UCSD-AML1 (cell line): ENCODE measurements around the gene LRRC9.
"Not testable (repeated sequence)": the region's sequence is repeated elsewhere in the genome, so short reads cannot be mapped to it uniquely, and the experiment has no call there.

Experiments
- DNase-seq: peaks from one replicate; lab custom pipeline; 2025; ENCODE audit not compliant: unreplicated experiment; lab: John Stamatoyannopoulos, UW

The LRRC9 gene

DNA sequence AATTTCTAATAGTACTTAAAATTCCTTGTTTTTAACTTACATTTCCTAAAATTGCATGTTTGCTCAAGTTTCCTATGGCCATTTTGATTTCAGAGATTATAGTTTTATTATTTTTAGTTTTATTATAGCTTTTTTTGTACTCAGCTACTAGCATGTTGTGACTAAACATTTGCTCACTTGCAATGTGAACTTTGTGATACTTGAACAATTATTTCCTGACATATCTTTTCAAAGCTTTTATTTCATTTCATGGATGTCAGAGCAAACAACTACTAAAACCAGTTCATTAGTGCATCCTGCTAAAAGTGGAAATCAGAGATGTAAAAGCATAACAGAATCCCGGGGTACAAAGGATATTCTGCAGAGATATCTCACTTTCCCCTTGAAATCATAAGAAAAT, 138.1 kb downstream of the LRRC9 start:
- DNase-seq, result no peak

DNA sequence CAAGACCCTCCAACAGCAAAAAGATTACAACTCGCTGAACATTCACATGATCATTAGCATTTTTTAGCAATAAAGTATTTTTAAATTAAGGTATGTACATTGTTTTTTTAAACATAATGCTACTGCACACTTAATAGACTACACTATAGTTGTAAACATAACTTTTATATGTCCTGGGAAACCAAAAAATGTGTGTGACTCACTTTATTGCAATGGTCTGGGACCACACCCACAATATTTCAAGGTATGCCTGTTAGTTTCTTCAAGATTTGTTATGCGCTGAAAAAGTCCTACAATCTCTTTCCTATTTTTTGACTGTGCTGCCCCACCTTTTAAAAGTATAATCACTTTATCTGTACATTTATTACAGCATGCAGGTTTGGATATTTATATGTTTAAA, 141.4 kb downstream of the LRRC9 start:
- DNase-seq, result no peak

GRCh38 chr14:60064491-60065072, 144.6 kb downstream of the LRRC9 start:
- no peak for DNase-seq

- no peak for DNase-seq
These were observed 147.9 kb downstream of the LRRC9 start for GRCh38 chr14:60067882-60068281.

DNA sequence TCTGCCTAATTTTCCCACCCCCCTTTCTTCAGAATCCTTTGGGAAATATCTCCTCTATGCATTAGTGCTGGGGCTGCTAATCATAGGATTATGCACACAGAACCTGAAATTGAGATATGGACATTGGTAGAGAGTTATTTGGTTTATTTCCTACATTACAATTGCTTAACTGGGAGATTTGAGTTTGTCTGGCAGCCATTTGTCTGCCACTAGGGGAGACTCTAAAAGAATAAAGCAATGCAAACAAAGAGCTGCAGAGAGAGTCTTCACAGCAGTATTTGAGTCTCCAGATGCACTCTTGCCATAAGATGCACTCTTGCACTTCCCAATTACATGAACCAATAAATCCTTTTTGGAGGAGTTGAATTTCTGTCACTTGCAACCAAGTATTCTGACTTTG, 159.8 kb downstream of the LRRC9 start:
- DNase-seq, result no peak

GRCh38 chr14:60085085-60085484, 165.1 kb downstream of the LRRC9 start:
- no peak for DNase-seq

DNA sequence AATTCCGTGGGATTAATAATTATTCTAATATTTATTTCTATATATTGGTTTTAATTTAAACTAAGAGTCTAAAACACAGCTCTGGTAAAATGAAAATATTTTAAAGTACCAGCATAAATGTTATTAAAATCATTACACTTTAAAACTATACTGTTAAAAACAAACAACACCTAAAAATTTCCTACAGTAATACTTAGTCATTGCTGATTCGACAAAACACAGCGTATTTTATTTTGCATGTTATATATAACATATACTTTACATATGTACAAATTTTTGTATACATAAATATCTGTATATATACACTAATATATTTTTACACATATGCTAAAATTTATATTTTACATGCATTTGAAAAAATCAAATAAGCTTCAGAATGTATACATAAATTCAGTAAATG, 165.7 kb downstream of the LRRC9 start:
- DNase-seq, result no peak

- no peak for DNase-seq
These were observed 167.7 kb downstream of the LRRC9 start for GRCh38 chr14:60087668-60088067.

DNA sequence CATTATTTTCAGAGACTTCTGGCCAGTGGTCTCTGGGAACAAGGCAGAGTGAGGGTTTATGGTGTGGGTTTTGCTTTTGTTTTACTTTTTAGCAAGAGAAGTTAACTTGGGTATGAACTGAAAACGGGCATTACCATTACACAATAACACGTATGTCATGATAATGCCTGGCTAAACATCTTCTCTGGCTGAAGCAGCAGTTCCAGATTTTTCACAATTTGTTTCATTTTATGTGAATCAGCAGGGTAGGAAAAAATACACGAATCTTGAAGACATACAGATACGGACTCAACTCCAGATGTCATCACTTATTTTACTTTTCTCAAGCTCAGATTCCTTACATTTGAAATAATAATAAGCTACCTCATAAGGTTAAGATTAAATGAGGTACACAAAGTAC, 169.3 kb downstream of the LRRC9 start:
- no peak for DNase-seq

- no peak for DNase-seq
These were observed 171.0 kb downstream of the LRRC9 start for GRCh38 chr14:60090864-60091519.

- DNase-seq, result peak; percentile 96
These were observed 171.9 kb downstream of the LRRC9 start, which contains the start of gene PCNX4 for GRCh38 chr14:60091550-60092525. PCNX4 (plus strand) TSS chr14:60091923; CDS start chr14:60107639, 15,716 bp downstream.

GRCh38 chr14:60092526-60092920, 172.6 kb downstream of the LRRC9 start:
- DNase-seq, result peak; percentile 17

- no peak for DNase-seq
These were observed 173.1 kb downstream of the LRRC9 start for GRCh38 chr14:60093080-60093479.

DNA sequence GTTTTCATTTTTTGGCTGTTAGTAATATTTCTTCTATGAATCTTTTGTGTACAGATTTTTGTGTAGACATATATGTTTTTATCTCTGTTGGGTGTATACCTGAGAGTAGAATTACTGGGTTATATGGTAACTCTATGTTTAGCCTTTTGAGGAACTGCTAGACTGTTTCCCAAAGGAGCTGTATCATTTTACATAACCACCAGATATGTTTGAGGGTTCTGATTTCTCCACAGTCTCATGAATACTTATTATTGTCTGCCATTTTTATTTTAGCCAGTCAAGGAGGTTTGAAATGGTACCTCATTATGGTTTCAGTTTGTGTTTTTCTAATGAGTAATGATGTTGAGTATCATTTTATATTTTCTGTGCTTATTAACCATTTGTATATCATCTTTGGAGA, 173.7 kb downstream of the LRRC9 start:
- DNase-seq, result no peak

- DNase-seq, result no peak
These were observed 174.5 kb downstream of the LRRC9 start for GRCh38 chr14:60094306-60094897.

DNA sequence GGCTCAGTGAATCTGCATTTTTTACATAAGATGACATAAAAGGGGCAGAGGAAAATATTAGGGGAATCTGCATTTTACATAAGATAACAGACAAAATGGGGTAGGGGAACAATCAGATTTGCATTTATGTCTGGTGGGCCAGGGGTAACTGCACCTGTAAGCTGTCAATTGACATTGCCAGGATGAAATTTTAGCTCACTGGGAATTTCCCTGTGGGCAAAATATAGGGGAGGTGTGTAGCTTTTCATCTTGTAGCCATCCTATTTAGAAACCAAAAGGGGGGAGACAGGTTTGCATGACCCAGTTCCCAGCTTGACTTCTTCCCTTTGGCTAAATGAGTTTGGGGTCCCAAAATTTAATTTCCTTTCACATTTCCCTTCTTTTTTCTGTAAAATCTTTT, 175.3 kb downstream of the LRRC9 start:
- no peak for DNase-seq

DNA sequence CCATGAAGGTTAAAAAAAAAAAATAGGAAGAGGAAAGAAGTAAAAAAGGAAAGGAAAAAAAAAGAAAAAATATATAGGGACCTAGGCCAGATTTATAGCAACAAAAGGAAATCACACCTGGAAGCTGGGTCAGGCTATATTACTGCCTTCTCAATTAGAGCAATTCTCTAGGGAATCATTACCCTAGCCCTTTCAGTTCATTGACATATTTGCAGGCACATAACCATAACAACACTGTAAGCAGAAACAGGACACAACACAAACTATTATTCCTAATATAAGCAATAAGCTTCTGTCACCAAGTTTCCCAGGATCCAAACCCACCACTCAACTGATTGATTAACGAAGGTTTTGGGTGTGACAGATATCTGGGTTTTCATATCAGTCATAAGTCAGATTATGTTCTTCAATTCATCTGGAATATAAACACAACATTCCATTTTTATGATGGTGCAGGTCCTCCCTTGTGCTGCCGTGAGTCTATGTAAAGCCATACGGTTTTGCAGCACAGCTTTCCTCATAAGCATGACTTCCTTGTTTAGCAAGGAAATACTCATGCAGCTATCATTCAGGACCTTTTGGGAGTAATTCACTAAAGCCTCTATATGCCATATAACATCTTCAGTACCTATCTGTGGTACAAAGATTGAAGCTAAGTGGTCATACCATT, 176.0 kb downstream of the LRRC9 start:
- no peak for DNase-seq

DNA sequence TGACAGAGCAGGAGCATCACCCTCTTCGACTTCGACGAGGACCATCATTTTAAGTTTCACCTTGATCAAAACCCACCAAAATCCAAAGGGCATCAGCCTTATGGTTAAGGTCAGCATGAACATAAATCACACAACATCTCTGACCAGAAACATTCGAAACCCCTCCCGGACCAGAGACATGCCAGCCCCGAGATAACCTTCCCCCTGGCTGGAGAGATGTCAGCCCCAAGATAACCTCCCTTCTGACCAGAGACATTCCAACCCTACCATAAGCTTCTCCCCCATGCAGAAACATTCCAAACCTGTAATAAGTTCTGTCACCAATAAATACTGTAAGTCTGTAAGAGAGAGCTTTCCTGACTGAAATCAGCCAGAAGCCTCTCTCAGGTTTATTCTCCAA, 178.0 kb downstream of the LRRC9 start:
- no peak for DNase-seq

GRCh38 chr14:60099855-60100254, 179.9 kb downstream of the LRRC9 start:
- DNase-seq, result not testable (repeated sequence)

DNA sequence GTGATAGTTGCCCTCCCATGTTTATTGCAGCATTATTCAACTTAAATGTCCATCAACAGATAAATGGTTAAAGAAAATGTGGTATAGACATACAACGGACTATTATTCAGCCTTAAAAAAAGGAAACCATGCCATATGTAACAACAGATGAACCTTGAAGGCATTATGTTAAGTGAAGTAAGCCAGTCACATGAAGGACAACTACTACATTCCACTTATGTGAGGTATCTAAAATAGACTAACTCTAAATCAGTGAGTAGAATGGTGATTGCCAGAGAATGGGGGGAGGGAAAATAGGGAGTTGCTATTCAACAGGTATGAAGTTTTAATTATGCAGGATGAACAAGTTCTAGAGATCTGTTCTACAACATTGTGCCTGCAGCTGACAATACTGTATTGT, 181.8 kb downstream of the LRRC9 start:
- no peak for DNase-seq

DNA sequence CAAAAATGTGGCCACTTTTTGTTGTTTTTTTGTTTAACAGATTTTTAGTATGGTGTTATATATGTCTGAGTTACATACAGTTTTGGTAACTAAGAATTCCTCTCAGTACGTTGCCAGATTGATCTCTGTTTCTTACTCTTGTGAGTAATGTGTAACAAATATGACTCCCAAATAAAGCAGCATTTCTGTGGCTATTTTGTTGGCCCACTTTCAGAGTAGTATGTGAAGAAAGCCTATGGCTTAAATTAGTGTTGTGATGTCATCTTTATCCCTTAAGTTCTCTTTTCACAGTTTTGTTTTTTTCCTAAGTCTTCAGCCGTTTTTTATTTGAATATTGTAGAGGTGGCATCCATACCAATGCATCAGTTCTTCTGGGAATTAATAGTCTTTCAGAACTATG, 182.4 kb downstream of the LRRC9 start:
- DNase-seq, result no peak
